Gastroesophageal sphincter (tissue), 3 donors: ENCODE measurements around the gene SOX5.
"Not testable (repeated sequence)": the region's sequence is repeated elsewhere in the genome, so short reads cannot be mapped to it uniquely, and the experiment has no call there.

Experiments
- POLR2A ChIP-seq, 2 donors: fragments of 450-650 bp; IDR thresholded peaks; one replicate each; pipeline ENCODE4 v1.6.1; 2017; ENCODE audit warnings: antibody characterized with exemption in 2 of 2, mild to moderate bottlenecking in 2 of 2, moderate library complexity in 1 of 2
- TF ChIP-seq, protein P1 (sequence below), 4 experiments: fragments of 200-600 bp in 2 of 4; fragments of 450-650 bp in 2 of 4; sonication (generic) in 1 of 4; IDR thresholded peaks; one replicate each; pipeline ENCODE4 v1.5.1; 2017 to 2019; ENCODE audit warnings: antibody characterized with exemption in 4 of 4, mild to moderate bottlenecking in 2 of 4, moderate library complexity in 2 of 4

DNA sequence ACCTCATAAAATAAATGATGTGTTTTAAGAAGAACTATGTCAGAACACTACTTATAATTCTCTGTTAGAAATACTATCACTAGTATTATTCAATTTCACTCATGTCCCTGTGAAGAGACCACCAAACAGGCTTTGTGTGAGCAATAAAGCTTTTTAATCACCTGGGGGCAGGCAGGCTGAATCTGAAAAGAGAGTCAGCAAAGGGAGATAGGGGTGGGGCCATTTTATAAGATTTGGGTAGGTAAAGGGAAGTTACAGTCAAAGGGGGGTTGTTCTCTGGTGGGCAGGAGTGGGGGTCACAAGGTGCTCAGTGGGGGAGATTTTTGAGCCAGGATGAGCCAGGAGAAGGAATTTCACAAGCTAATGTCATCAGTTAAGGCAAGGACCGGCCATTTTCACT, 443.7 kb downstream of the SOX5 start:
- TF ChIP-seq, protein P1, sequence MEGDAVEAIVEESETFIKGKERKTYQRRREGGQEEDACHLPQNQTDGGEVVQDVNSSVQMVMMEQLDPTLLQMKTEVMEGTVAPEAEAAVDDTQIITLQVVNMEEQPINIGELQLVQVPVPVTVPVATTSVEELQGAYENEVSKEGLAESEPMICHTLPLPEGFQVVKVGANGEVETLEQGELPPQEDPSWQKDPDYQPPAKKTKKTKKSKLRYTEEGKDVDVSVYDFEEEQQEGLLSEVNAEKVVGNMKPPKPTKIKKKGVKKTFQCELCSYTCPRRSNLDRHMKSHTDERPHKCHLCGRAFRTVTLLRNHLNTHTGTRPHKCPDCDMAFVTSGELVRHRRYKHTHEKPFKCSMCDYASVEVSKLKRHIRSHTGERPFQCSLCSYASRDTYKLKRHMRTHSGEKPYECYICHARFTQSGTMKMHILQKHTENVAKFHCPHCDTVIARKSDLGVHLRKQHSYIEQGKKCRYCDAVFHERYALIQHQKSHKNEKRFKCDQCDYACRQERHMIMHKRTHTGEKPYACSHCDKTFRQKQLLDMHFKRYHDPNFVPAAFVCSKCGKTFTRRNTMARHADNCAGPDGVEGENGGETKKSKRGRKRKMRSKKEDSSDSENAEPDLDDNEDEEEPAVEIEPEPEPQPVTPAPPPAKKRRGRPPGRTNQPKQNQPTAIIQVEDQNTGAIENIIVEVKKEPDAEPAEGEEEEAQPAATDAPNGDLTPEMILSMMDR (IDR thresholded peaks at IDR 0.05), result not testable (repeated sequence)
- TF ChIP-seq POLR2A (IDR thresholded peaks at IDR 0.05), result not testable (repeated sequence)
